Suprapubic skin (tissue), 4 donors: ENCODE results near the gene GALNT2.

Experiments used
- POLR2A ChIP-seq, 2 donors: fragments of 450-650 bp; IDR thresholded peaks; one replicate each; pipeline ENCODE4 v1.6.1; 2017; ENCODE audit warnings: antibody characterized with exemption in 2 of 2, mild to moderate bottlenecking in 2 of 2, moderate library complexity in 2 of 2
- POLR2AphosphoS5 ChIP-seq, 3 donors: sonication (generic); formaldehyde crosslinking; IDR thresholded peaks; one replicate each; pipeline ENCODE4 v1.6.1; 2017; ENCODE audit warnings: antibody characterized with exemption in 3 of 3
- TF ChIP-seq, protein P1 (sequence below), 2 donors: fragments of 200-600 bp in 1 of 2; fragments of 450-650 bp in 1 of 2; sonication (generic) in 1 of 2; IDR thresholded peaks; one replicate each; pipeline ENCODE4 v1.5.1; 2016 to 2019; ENCODE audit warnings: antibody characterized with exemption in 2 of 2, mild to moderate bottlenecking in 1 of 2, moderate library complexity in 1 of 2

DNA sequence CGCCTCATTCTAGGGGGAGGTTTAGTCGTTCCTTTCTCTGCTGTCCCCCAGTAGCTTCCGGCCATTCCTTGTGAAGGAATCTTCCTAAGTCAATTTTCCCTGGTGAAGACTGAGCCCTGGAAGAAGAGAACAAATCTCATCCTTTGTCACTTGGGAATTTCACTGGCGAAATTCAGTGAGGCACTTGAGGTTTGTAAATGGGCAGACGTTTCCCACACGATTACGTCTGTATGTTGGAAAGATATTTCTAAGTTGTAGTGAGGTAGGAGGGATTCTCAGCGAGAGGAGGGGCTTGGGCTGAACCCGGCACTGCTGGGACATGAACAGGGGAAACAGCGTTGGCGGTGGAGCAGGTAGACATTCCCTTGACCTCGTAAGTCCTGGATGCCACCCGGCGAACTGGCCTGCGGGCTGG lies 47.2 kb downstream of the GALNT2 start:
- TF ChIP-seq, protein P1, sequence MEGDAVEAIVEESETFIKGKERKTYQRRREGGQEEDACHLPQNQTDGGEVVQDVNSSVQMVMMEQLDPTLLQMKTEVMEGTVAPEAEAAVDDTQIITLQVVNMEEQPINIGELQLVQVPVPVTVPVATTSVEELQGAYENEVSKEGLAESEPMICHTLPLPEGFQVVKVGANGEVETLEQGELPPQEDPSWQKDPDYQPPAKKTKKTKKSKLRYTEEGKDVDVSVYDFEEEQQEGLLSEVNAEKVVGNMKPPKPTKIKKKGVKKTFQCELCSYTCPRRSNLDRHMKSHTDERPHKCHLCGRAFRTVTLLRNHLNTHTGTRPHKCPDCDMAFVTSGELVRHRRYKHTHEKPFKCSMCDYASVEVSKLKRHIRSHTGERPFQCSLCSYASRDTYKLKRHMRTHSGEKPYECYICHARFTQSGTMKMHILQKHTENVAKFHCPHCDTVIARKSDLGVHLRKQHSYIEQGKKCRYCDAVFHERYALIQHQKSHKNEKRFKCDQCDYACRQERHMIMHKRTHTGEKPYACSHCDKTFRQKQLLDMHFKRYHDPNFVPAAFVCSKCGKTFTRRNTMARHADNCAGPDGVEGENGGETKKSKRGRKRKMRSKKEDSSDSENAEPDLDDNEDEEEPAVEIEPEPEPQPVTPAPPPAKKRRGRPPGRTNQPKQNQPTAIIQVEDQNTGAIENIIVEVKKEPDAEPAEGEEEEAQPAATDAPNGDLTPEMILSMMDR (IDR thresholded peaks at IDR 0.05) = no peak
- no peak for TF ChIP-seq POLR2A (IDR thresholded peaks at IDR 0.05)
- no peak for TF ChIP-seq POLR2AphosphoS5 (IDR thresholded peaks at IDR 0.05)
